Daoy (cell line): ENCODE data around the gene AGAP3. TPM values are rescaled to one million over a fixed set of nuclear protein-coding genes. Genes with fewer than 3 reads are reported as not detected.

Experiments
- DNase-seq: peaks from one replicate; pipeline ENCODE4 v3.0.0-alpha.2; 2015; ENCODE audit warnings: low read depth
- total RNA-seq: library from RNA; depleted of rRNA; stranded (reverse); fragments of >200 nt; shearing (Covaris generic); gene quantifications from 2 replicates; pipeline ENCODE4 v1.2.3, GENCODE V29; 2014

Gene AGAP3
- total RNA-seq, 1 experiment from 2014 or later, result 41.6 TPM

GRCh38 chr7:151088019-151088855 is 2.0 kb downstream of the AGAP3 start:
- DNase-seq, result peak; percentile 51

DNA sequence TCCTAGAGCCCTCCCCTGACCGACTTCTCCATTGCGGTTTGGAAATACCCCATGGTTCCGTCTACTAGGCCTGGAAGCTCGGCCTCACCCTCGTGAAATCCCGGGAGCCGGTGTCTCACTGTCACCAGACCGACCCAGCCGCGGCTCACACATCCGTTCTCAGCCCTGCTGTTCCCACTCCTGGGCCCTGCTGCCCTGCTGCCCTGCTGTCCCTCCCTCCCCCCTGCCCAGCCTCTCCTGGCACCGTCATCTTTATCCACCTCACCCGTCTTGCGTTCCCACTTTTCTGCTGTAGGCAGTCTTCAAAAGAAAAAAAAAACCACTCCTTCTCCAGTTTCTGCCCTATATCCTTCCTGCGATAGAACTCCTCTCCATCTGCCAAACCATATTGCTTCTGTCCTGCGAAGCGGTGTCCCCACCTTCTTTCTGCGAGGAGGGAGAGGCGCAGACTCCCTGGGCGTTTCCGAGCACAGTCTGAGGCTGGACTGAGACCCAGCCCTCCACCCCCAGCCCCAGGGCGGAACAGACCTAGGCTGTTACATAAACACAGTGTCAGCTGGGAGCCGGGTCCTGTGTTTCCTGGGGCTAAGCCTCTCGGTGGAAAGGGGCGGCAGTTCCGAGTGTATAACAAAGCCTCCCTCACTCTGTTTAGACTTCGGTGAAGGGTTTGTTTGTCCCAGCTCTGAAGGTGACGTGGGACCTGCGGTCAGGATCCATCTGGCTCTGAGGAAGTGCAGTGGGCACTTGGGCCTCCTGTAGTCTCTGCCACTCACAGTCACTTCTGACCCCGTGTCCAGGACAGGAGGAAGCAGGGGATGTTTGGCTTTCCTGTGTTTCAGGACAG is 2.8 kb downstream of the AGAP3 start:
- DNase-seq, result peak; percentile 79

- no peak for DNase-seq
Observed at GRCh38 chr7:151089893-151090730, 3.8 kb downstream of the AGAP3 start.

DNA sequence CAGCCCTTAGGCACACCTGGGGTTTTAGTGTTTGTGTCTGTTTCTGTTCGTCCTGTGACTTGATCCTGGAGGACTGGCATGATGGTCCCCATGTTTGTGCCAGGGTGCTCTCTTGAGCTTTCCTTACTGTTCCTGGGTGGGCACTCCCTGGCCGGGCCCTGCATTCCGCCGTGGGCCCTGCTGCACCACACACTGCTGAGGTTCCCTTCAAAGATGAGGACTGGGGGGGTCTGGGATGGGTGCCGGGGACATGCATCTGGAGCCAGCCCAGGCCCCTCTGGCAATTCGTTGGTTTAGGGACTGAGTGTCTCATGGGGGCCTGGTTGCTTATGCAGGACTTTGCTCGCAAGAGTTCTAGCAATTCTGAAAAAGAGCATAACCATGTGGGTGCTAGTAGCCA is 4.7 kb downstream of the AGAP3 start:
- DNase-seq, result no peak

- DNase-seq, result no peak
Observed at GRCh38 chr7:151091431-151091830, 5.2 kb downstream of the AGAP3 start.

- DNase-seq, result no peak
Observed at GRCh38 chr7:151091988-151092387, 5.7 kb downstream of the AGAP3 start.

- DNase-seq, result no peak
Observed at GRCh38 chr7:151093748-151094147, 7.5 kb downstream of the AGAP3 start.

DNA sequence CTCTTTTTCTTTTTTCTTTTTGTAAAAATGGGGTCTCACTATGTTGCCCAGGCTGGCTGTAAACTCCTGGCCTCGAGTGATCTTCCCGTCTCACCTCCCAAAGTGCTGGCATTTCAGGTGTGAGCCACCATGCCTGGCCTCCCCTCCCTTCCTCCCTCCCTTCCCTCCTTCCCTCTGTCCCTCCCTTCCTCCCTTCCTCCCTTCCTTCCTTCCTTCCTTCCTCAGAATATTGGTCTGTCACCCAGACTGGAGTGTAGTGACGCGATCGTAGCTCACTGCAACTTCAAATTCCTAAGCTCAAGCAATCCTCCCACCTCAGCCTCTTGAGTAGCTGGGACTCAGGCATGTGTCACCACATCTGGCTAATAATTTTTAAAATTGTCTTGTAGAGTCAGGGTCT is 8.4 kb downstream of the AGAP3 start:
- no peak for DNase-seq

GRCh38 chr7:151095123-151095797 is 9.0 kb downstream of the AGAP3 start:
- DNase-seq, result no peak

DNA sequence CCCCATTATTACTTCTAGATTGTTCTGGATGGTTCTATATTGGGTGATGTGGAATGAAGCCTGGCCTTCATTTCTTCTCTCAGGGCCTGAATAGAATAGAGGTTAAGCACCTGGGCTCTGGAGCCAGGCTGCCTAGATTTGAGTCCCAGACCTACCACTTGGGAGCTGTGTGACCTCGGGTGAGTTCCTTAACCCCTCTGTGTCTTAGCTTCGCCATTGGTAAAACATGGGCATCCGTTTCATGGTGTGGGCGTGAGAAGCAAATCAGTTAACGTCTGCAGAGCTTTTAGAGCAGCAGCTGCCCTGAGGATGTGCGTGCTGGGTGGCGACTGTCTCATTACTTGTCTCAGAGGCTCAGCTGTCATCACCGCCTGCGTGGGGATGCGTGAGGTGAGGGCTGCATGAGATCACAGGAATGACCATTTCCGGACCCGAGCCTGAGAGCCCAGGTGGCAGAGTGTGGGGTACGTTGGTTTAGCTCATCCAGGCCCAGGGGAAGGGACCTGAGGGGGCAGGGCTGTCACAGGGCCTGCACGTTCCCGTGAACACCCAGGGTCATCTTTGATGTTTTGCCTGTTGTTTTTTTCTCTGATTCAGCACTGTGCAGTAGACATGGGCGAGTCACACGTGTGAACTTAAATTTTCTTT is 9.7 kb downstream of the AGAP3 start:
- no peak for DNase-seq

DNA sequence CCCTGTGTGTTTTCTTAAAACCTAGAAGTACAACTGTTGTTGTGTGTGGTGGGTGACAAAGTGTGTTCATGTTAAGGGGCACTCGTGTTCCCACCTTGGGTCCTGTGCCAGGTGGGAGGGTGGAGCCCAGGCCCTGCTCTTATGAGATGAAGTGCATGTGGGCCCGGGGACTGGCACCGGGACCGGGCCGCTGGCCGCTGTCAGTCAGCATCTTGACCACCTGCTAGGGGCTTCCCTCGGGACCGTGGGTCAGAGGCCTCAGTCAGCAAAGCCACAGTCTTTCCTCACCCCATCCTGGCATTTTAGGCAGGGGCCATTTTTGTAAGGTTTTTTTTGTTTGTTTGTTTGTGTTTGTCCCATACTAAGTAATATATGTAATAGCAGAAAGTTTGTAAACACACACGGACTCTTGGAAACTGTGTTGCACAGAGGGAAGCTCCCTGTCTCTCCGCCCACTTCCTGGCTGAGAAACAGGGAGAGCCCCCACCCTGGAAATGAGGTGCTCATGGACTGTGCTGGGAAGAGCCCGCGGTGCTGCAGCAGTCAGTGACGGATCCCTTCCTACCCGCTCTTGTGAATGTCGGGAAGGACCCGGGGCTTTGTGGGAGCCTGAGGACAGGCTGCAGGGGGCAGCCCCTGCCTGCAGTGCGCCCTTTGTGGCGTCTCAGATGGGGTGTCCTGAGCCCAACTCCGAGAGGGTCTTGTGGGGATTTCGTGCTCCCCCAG is 13.4 kb downstream of the AGAP3 start:
- DNase-seq, result no peak

DNA sequence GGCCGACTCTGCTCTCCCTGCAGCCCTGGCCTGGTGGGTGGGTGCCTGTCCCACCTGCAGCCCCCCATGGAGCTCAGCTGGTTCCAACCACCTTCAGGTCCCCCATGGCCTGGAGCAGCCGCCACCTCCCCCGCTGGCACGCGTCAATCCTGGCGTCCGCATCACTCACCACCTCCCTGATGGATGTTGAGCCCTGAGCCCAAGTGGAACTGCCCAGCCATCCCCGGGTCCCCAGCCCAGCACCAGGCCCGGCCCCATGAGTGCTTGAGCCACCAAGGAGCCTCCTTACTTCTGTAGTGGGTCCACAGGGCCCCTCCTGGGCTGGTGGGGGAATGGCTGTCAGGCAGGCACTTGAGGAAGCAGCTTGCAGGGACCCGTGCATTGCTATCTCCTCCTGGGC is 14.6 kb downstream of the AGAP3 start:
- DNase-seq, result no peak

DNA sequence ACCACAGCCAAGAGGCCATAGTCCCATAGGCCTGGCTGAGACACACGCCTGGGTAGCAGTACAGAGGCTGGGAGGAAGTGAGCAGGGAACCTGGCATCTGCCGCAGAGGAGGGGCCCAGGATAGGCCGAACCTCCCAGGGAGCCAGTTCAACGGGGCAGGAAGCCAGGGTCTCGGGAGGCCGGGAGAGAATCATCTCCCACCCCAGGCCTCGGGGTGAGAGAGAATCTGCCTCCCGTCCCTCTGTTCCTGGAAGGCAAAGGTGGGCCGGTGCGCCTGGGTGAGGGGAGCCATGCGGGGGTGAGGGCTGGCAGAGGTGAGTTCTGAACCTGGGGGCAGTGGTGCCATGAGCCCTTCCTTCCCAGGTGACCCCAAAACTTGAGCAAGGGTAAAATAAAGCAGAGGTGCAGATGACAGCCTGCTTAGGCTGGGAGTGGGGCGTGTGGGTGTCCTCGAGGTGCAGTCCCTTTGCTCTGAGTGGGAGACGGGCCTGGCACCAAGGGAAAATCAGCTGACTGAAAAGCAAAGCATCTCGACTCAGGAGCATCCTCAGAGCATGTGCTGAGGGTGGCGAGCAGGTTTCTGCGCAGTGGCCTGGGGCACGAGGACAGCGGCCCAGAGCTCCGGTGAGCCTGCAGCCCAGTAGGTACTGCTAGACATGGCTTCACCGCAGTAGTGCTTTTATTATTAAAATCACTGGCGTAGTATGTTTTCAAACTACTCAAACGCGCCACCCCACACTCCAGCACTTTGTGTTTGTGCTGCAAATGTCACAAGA is 15.5 kb downstream of the AGAP3 start:
- no peak for DNase-seq

- no peak for DNase-seq
Observed at GRCh38 chr7:151102991-151103390, 16.7 kb downstream of the AGAP3 start.

DNA sequence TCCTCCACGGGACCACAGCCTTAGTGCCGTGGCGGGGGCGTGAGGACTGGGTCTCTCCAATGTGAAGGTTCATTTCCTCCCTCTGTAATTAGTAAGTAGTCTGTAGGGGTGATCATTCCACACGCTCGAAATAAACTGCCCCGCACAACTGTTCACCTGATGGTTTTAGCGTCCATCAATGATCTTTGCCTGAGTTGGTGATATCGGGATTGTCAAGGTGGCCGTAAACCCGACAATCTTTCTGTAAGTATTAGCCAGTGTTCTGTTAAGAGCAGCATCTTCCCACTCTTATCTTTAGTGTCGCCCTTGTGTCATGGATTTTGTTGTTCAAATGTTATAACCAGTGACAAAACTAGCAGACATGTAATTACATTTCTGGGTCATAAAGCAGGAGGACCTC is 17.7 kb downstream of the AGAP3 start:
- no peak for DNase-seq

GRCh38 chr7:151104411-151105235 is 18.3 kb downstream of the AGAP3 start:
- DNase-seq, result no peak

GRCh38 chr7:151107882-151108281 is 21.6 kb downstream of the AGAP3 start:
- no peak for DNase-seq
